Measurements from ENCODE around the gene TSHZ2.
A peak's percentile ranks its signal among the peaks of the same experiment; 100 is the strongest.

TSHZ2 gene

DNA sequence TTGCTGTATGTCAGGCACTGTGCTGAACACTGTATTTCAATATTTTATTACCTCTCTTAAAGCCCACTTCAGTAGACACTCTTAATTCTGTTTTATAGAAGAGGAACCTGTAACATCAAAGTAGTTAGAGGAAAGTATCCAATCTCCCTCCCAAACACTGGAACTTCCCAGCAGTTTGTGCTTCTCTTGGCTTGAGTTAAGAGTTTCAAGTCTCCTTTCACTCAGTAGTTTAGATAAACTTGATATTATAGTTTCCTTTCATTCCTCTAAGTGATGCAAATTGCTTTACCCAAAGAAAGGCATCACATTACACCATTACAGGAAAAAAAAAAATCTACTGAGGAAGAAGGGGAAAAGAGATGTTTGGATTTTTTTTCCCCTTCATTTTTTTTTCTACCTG is 164.3 kb downstream of the TSHZ2 start:
- DNase-seq: no peak

DNA sequence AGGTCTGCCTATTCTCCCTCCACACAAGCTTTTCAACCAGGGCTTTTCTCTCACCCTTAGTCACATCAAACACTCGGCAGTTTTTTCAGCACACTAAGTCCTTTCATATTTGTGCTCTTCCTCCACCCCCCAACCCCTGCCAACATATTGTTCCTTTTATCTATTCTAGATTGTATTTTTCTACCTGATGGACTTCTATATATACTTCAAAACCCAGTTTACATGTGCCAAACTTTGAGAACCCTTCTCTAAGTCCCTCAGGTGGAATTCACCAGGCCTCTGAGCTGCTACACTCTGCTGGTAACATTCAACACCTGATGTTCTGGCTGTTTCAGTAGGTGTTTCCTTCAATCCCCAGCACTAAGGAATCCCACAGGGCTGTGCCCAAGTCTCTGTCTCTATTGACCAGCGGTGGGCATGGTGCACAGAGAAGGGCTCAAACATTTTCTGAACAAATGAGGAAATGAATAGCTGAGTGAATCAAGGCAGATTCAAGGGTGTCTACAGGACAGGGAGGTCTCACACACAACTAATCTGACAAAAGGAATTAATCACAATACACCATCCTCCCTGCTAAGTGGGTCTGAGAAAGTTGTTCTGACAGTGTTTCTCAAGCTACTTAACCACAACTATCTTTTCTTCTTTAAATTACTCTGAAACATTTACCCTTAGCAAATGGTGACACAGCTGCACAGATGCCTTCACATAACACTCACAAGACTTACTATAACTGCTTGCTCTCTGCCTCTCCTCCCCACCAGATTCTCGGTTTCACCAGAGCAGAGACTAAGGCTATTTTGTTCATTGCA is 166.5 kb downstream of the TSHZ2 start:
- DNase-seq: no peak

DNA sequence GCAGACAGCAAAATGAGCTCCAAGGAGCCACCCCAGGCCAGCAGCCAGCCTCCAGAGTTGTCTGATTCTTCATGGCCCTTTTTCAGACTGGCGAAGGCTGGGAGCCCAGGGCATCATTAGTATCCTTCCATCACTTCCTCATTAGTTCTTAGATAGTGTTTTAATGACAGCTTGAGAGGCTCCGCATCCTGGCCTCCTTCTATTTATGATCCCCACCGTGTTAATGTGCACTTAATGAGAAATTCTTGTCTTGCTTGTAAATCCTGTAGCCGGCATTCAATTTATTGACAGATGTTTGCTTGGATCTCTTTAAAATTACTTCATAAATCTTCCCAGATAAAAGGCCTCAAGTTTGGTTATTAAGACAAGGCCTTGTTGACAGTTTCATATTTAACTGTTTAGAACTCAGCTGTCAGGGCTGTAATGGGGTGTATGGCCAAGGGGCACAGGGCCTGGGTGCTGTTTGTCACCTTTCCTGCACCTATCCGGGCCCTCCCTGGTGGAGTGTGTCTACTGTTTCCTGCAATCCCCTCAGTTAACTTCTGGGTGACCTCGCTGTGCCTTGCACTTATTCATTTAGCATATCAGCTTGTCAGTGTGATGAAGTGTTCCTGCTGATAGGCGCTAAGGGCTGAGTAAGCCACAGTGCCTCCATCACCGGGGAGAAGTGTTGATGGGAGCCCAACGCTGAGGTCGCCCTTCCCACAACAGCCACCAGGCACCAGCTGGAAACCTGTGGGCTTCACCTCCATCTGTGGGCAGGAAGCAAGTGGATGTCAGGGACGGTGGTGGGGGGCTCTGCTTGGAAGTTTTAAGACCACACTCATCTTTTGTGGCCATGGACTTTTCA is 169.3 kb downstream of the TSHZ2 start:
- DNase-seq: no peak

DNA sequence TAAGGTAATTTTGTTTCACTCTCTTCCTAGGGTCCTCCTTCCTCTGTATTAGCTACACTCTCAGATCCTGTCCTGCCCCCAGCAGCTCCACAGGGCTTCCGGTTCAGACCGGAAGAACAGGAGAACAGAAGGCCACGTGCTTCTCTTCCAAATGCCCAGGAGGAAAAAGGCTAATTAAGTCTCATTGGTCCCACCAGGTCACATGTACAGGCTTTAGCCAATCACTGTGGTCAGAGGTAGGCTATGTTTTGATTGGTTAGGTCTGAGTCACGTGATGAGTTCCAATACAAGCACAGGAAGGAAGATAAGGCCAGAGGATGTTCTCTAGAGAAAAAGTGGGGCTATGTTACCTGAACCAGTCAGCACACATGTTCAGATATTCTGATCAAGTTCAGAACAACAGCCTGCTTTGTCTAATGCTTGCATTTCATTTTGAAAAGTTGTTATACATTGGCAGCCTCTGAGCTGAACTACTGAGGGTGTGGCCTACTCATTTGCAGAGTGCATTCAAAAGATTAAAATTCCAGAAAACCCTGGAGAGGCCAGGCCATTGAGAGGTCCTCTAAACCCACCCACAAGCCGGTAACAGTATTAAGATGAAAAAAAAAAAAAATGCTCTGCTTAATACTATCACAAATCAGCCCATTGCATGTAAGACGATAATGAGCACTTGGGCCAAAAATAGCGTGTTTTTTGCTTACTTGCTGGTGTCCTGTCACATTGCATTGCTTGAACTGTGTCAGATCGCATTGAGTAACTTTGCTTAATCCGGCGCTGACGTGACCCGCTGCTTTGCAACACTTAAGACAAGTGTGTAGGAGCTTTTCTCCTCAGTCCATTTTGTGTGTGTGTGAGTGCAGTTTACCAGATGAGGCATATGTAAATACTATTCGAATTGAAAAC is 170.3 kb downstream of the TSHZ2 start:
- DNase-seq: no peak

DNA sequence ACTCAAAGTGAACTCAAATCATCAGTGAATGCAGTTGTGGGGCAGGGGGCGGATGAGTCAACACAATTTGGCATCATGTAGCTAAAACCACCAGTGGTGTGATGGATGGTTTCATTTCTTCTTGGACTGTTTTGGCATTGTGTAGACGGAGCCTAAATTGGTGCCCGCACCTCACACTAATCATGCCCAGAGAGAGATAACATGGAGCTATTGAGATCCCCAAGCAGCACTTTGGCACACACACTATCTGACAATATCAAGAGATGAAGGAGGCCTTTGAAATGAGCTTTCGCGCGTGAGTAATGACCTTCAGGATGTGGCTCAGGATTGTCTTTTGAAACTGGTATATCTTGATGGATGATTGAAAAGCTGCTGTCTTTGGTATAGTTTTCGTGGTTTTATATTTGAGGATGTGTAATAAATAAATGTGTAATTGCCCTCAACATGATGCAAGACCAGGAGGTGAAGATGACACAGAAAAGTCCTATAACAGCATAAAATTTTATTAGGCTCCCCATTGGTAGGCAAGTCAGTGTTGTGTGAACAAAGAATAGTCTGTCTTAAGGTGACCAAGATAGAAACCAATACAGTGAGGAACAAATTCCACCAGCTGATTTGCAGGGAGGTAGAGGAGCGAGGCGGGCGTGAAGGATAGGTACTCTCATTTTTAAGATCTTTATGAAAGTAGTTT is 174.2 kb downstream of the TSHZ2 start:
- no peak for DNase-seq

DNA sequence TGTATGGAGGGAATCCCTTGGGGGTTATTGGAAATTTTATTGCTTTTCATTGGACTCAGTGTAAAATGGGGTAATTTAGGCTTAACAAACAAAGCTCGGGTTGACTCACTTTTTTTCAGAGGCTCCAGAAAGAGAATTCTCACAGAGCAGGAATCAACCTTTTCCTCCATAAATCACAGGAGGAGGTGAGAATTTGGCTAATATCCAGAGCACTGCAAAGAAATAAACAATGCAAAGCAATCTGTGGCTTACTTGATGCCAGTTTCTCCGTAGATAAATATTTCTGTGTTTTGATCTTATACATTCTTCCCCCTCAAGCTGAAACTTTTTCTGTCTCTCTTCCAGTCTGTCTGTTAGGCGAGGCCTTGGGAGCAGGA is 176.6 kb downstream of the TSHZ2 start:
- no peak for DNase-seq

DNA sequence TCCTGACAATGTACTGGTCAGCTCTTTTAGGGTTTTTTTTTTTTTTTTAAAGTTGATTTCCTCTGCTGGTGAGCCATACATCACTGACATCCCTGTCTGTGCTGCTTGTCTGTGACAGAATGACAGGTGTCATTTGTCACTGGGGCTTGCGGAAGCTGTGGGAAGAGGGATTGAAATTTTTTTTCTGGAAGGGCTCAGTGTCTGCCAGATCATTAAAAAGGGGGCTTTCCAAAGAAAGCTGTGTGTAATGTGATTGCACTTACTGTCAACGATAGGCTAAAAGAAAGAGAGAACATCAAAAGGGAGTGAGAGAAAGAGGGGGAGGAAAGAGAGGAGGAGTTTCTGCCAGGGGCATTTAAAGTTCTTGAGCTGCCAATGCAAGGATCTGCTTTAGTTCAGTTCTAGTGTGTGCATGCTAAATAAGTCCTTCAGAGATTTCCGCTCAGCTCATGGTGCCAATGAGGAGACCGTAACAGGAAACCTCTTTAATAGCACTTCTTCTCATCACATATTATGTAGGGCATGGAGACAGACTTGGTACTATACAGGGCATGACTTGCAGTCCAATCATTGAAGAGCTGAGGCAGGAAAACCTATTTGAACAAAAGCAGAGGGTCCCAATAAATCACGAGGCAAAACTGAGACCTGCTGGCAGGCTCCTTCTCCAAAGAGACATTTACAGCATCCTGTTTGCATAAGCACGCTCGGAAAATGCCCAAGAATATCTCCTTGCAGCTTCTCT is 177.2 kb downstream of the TSHZ2 start:
- no peak for DNase-seq

DNA sequence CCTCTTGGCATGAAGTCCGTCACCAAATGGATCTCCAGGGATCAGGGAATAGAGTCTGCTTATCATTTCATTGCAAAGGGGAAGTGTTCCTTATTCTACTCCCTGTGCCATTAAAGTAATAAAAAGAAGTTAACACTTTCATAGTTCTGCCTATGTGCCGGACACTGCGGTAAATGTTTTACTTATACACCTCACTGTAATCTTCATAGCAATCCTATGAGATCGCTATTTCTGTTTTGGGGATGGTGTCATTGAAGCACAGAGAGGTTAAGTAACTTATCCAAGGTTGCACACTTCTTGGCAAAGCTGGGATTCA is 177.7 kb downstream of the TSHZ2 start:
- no peak for DNase-seq

DNA sequence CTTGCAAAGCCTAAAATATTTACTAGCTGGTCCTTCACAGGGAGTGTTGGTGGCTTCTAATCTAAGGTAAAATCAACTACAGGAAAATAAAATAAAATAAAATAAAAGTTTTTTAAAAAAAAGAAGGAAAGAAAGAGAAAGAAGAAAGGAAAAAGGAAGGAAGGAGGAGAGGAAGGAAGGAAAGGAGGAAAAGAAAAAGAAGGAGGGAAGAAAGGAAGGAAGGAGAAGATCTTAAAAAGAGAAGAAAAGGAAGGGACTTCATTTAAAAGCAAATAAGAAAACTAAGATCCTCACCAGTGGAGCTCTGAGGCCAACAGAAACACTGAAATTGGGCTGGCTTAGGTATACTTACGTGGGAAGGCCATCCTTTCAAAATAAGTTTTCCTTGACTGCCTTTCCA is 178.4 kb downstream of the TSHZ2 start:
- DNase-seq: no peak

DNA sequence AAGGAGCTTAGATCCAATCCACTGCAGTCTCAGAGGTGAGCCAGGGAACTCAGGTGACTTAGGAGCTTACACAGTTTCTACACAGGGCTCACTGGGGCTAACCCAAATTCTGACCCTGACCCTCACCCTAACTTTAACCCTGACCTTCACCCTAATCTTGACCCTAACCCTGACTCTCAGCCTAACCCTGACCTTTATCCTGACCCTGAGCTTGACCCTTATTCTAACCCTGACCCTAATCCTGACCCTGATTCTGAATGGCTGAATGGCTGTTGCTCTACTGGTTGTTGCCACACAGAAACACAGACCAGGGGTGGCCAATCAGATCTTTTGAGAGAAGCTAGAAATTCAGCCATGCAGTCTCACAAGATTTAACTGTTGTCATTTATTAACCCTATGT is 180.1 kb downstream of the TSHZ2 start:
- no peak for DNase-seq

DNA sequence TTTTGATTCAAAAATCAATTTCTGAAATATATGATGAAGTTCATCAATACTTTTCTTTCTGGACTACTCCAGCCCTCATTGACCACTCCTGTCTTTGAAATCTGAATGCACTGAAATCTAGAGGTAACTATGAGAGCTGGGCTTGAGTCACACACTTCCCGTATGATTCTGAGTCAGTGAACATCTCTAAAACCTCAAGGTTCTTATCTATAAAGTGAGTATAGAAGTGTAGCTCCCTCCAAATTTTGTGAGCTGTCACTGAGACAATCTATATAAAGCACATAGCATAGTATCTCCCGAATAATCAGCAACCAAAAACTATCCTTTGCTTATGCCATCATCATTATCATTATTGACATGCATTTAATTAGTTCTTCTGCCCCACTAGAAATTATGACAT is 182.4 kb downstream of the TSHZ2 start:
- no peak for DNase-seq

DNA sequence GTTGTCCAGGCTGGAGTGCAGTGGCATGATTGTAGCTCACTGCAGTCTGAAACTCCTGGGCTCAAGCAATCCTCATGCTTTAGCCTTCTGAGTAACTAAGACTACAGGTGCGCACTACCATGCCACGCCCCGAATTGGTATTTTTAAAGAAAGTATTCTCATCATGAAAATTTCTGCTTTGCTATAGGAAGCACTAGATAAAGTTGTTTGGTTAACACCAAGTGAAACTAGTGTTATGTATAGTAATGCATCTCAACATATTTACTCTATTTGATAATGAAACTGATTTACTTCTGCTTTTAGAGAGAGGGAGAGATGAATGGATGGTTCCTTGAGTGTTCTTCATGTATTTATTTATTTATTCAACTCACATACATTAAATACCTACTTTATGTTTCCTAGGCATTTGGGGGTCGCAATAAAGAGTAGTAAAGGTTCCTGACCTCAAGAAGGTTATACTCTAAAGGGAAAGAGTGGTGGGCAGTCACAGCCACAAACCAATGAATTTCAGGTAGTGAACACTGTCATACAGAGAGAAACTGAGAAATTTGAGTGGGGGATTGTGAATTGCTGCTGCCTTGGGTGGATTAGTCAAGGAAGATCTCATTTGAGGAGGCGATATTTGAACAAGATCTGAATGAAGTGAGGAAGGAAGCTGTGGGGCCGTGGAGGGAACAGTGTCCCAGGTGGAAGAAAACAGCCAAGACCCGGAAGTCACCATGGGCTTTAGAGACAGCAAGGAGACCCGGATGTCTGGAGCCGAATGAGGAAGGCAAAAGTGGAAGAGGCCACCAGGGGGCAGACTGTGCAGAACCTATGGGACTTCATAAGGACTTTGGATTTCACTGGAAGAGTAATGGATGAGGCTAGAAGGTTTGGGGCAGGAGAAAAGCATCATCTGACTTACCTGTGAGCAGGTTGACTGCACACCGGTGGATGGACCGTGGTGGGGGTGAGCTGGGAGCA is 185.6 kb downstream of the TSHZ2 start:
- peak; percentile 39 for DNase-seq

DNA sequence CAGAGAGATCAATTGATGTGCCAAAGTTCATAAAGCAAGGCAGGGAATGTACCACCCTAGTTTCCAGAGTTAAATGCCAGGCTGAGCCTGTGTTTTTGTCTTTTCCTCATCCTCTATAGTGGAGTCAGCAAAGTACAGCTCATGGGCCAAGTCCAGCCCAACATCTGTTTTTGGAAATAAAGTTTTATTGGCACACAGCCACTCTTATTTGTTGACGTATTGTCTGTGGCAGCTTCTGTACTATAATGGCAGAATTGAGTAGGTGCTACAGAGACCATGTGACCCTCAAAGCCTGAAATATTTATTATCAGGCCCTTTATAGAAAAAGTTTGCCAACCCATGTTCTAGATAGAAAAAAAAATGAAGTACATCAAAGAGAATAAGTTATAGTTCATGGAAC is 187.0 kb downstream of the TSHZ2 start:
- no peak for DNase-seq

DNA sequence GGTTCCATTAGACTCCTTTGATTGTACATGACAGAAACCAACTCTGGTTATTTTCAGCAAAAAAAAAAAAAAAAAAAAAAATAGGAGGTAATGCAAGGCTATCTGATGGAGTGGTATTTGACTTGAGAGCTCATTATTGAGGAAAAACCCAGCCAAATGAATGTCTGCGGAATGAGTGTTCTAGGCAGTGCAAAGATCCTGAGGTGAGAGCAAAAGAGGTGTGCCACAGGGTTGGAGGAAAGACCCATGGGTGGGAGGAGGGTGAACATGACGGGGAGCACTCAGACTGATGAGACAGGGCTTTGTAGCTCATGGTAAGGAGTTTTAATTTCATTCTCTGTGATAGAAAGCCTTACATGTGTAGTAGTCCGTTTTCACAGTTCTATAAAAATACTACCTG is 188.9 kb downstream of the TSHZ2 start:
- DNase-seq: no peak

DNA sequence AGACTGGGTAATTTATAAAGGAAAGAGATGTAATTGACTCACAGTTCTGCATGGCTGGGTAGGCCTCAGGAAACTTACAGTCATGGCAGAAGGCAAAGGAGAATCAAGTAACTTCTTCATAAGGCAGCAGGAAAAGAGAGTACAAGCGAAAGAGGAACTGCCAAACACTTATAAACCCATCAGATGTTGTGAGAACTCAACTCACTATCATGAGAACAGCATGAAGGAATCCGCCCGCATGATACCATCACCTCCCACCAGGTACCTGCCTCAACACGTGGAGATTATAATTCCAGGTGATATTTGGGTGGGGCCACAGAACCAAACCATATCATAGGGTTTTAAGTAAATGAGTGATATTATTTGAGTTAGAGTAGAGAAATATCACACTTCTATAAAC is 189.3 kb downstream of the TSHZ2 start:
- DNase-seq: no peak

DNA sequence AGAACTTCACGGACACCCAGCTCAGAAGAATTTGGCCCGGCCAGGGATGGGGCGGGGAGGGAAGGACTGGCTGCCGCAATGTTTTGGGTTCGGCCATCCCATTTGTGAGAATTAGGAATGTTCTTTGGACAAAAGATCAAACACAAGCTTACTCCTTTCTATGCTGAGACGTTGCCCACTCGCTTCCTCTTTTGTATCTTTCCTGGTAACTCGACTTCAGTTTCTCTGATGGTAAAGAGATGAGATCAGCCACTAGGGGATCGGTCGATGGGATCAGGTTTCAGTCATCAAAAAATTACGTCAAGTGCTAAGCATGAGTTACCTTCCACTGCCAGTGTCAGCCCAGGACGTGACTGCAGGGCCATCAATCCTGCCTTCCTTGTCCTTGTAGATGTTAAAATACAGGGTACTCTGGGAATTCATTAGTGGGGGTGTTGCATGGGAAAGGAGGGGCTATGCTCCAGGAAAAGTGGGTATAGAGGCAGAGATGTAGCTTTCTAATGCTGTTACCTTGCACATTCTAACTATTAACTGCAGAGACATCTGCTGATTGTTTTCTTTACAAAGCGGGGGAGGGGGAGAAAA is 190.2 kb downstream of the TSHZ2 start:
- DNase-seq: peak; percentile 63

DNA sequence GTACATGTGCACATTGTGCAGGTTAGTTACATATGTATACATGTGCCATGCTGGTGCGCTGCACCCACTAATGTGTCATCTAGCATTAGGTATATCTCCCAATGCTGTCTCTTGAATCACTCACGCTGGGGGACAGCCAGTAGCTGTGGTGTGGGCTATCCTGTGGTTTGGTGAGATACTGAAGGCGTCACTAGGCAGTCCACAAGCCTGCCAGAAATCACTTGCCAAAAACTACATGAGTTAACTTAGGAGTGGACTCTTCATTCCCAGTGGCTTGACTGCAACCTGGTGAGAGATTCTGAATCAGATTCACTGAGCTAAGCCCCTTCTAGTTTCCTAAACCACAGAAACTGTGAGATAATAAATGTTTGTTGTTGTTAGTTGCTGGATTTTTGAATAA is 191.3 kb downstream of the TSHZ2 start:
- DNase-seq: peak; percentile 53

DNA sequence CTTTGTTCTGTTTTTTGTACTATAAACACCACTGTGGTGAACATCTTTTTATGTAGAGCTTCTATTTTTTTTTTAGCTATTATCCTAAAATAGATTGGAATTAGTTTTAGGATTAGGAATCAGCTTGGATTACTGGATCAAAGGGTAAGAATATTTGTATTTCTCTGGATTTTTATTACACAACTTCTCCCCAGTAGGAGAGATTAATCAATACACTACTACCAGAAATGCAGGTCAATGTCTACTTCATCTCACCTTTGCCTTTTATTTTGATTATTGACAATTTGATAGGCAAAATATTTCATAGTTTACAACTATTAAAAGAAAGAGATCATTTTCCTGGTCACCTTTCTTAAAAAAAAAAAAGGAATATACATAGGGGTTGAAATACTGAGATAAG is 191.9 kb downstream of the TSHZ2 start:
- no peak for DNase-seq

DNA sequence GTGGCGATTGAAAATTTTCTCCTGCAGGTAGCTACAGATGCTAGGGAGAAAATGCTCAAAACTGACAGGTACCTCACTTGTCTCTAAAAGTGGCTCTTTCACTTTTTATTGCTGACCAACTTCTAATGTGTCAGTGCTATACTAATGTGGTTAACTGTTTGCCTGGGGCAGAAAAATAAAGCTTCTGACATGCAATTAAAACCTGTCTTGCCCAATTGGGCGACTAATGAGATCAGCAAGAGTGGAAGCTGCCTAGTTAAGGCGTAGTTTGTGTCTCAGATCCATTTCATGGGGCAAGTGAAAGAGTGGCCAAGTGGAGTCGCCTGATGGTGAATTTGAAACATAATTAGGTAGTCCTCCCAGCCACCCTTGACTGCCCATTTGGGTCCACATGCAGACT is 193.3 kb downstream of the TSHZ2 start:
- DNase-seq: no peak

DNA sequence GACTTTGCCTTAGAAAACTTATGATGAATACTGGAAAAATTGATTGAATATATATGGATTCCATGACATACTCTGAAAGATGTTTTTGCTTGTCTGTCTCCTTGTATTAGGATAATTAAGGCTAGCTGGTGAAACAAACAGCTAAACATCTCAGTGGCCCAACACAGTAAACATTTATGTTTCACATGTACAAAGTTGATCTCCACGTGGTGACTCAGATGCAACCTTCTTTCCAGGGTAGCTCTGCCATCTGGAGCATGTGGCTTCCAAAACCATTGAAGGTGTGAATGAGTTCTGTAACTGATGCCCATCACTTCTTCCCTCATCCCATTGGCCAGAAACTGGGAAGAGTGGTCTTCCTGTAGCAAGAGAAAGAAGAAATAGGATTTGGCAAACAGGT is 196.3 kb downstream of the TSHZ2 start:
- DNase-seq: no peak

Data from fibroblast of skin of scalp (primary cell).